ENCODE results near the gene TTN.

The TTN gene

DNA sequence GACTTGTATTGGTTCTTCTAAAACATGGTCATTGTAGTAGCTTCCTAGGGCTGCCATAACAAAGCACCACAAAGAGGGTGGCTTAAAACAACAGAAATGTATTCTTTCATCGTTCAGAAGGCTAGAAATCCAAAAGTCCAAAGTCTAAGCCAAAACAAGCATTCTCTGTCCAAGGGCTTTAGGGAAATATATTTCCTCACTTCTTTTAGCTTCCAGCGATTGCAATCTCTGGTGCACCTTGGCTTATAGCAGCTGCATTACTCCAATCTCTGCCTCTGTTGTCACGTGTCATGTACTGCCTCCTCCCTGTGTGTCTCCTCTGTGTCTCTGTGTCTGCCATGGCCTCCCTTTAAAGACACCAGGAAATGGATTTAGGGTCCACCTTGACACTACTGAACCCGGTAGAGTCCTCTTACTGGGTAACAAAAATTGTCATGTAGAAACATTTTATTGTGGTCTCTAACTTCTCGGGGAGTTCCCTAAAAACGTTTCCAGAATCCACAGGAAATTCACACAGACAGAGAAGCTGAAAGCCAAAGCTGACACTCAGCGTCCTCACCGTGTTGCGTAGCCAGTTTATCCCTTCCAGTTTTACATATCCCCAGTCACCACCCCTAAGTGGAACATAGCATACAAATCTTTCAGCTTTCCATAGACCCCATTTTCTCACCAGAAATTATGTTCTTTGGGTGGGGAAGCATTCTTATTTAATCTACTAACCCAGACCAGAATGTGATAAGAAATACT, 20.7 kb upstream of the TTN start:
- H3K4me3 Mint-ChIP-seq, result no peak overlapping the region
- peaks cover 12% of the 10 kb centered on the region for H3K9me3 Mint-ChIP-seq
- H3K27ac Mint-ChIP-seq, result no peak overlapping the region
- peaks cover 16% of the 10 kb centered on the region for H3K4me1 Mint-ChIP-seq (ENCODE audit: low read depth)
- H3K27me3 Mint-ChIP-seq, result no peaks in the 10 kb centered on the region
- peaks cover 14% of the 10 kb centered on the region for H3K36me3 Mint-ChIP-seq (ENCODE audit: low read depth)

GRCh38 chr2:178827111-178827510, 19.9 kb upstream of the TTN start:
- Mint-ChIP-seq H3K36me3 (ENCODE audit: low read depth) (peaks cover 14% of the 10 kb centered on the region), H3K27me3 (no peaks in the 10 kb centered on the region), H3K4me1 (ENCODE audit: low read depth) (peaks cover 16% of the 10 kb centered on the region), H3K9me3 (peaks cover 12% of the 10 kb centered on the region), H3K27ac (no peak overlapping the region), H3K4me3 (no peak overlapping the region)

DNA sequence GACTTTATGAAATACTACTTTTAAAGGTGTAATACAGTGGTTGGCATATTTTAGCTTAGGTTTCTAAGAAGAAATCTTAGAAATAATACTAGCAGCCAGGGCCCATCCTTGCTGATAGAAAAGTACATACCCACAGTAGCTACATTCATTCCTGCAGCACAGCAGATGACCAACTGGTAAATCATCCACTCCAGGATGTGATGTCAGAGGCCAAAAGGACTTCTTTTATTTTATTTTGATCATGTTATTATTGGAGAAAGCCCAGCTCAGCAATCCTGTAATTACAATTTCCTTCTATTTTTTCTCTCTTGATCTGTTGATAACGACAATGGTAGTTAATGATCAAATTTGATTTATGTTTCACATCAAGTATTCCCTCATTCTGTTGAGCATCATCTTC, 18.0 kb upstream of the TTN start:
- Mint-ChIP-seq H3K4me1 (ENCODE audit: low read depth) (peaks cover 15% of the 10 kb centered on the region), H3K27me3 (no peaks in the 10 kb centered on the region), H3K27ac (no peak overlapping the region), H3K9me3 (peaks cover 12% of the 10 kb centered on the region), H3K36me3 (ENCODE audit: low read depth) (peaks cover 14% of the 10 kb centered on the region), H3K4me3 (no peak overlapping the region)

- no peak overlapping the region for H3K4me3 Mint-ChIP-seq
- peaks cover 12% of the 10 kb centered on the region for H3K9me3 Mint-ChIP-seq
- peaks cover 14% of the 10 kb centered on the region for H3K36me3 Mint-ChIP-seq (ENCODE audit: low read depth)
- peaks cover 13% of the 10 kb centered on the region for H3K4me1 Mint-ChIP-seq (ENCODE audit: low read depth)
- no peak overlapping the region for H3K27ac Mint-ChIP-seq
- no peaks in the 10 kb centered on the region for H3K27me3 Mint-ChIP-seq
Observed at GRCh38 chr2:178824181-178824580, 17.0 kb upstream of the TTN start.

DNA sequence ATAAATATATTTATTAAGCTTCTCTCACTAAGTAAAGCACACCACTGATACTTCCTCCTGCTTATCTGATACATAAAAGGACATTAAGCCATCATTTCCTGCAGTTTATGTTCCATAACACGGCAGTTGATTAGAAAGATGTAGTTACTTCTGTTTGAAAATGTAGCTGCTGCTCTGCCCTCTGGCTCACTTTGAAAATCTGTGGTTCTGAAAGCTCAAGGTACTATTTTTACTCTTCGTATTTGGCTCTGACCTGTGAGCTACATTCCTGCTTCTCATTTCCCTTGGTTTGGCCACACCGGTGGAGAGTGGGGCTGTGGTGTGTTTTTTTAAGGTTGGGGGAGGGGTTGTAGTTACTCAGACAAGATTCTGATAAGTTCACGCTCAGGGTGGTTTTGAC, 12.8 kb upstream of the TTN start:
- no peaks in the 10 kb centered on the region for H3K27me3 Mint-ChIP-seq
- peaks cover 9% of the 10 kb centered on the region for H3K4me1 Mint-ChIP-seq (ENCODE audit: low read depth)
- H3K4me3 Mint-ChIP-seq, result peak overlapping the region; percentile 58
- peak overlapping the region; percentile 29 for H3K27ac Mint-ChIP-seq
- H3K36me3 Mint-ChIP-seq (ENCODE audit: low read depth), result no peaks in the 10 kb centered on the region
- no peaks in the 10 kb centered on the region for H3K9me3 Mint-ChIP-seq

DNA sequence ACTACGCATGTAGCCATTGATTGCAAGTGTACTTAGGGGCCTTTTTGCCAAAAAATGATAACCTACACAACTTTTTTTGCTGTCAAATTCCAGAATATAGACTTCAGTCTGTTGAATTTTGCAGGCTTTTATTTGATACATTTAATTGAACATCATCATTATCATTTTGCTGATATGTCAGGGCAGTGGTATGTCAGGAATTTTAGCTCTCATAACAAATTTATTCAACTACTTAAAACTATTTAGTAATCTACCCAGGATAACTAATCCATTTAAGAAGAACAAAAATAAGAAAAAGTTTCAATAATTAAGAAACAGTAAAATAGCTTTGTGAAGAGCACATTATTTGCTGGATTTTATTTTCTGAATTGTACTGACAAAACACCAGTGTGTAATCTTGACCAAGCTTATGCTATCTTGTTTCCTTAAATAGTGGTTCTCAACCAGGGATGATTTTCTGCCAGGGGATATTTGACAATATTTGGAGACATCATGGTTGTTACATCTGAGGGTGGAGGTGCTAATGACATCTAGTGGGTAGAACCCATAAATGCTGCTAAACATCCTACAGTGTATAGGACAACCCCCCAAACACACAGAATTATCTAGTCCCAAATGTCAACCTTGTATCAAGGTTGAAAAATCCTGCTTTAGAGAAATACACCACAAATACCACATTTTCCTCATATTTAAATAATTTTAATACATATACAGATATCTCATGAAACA, 12.1 kb upstream of the TTN start:
- no peak overlapping the region for H3K27ac Mint-ChIP-seq
- no peak overlapping the region for H3K4me3 Mint-ChIP-seq
- no peaks in the 10 kb centered on the region for H3K9me3 Mint-ChIP-seq
- H3K4me1 Mint-ChIP-seq (ENCODE audit: low read depth), result peaks cover 9% of the 10 kb centered on the region
- H3K27me3 Mint-ChIP-seq, result no peaks in the 10 kb centered on the region
- no peaks in the 10 kb centered on the region for H3K36me3 Mint-ChIP-seq (ENCODE audit: low read depth)

DNA sequence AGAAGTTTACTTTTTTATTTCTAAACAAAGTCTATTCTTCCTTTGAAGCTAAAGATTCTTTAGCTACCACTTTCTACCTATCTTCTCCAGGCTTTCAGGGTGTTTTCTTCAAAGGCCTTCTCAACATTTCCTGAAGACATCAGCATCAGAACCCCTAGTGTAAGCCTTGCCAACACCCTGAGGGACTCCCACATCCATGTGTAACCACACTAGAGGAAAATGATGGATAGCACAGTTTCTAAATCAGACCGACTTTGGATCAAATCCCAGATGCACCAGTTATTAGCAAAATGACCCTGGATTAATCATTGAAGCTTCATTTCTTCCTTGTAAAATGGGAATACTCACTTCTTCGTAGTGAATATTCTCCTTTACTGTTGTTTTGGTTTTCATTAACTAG, 4.7 kb upstream of the TTN start:
- no peaks in the 10 kb centered on the region for H3K36me3 Mint-ChIP-seq (ENCODE audit: low read depth)
- H3K4me1 Mint-ChIP-seq (ENCODE audit: low read depth), result no peaks in the 10 kb centered on the region
- no peaks in the 10 kb centered on the region for H3K27me3 Mint-ChIP-seq
- no peaks in the 10 kb centered on the region for H3K9me3 Mint-ChIP-seq
- H3K4me3 Mint-ChIP-seq, result no peak overlapping the region
- H3K27ac Mint-ChIP-seq, result no peak overlapping the region

- Mint-ChIP-seq H3K4me1 (ENCODE audit: low read depth) (no peaks in the 10 kb centered on the region), H3K27ac (no peak overlapping the region), H3K4me3 (no peak overlapping the region), H3K36me3 (ENCODE audit: low read depth) (no peaks in the 10 kb centered on the region), H3K9me3 (no peaks in the 10 kb centered on the region), H3K27me3 (no peaks in the 10 kb centered on the region)
Observed at GRCh38 chr2:178811045-178811444, 3.8 kb upstream of the TTN start.

GRCh38 chr2:178810422-178810821, 3.2 kb upstream of the TTN start:
- Mint-ChIP-seq H3K4me1 (ENCODE audit: low read depth) (no peaks in the 10 kb centered on the region), H3K27me3 (no peaks in the 10 kb centered on the region), H3K27ac (no peak overlapping the region)

DNA sequence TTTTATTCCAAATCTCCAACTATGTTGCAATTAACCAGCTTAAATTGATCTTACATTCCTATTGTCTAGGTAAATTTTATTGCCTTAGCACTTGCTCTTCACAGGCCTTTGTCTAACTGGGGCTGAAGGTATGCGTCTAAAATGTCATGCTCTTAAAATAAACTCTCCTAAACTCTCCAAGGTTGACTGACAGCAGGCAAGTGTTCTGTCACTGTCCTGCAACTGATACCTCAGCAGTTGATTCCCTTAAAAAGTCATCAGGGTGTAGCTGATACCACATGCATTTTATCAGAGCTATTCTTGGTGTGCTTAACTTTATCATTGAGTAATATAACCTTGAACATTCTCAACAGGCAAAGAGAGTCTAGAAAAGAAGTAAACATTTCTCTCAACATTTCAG, 680 bp downstream of the TTN start:
- no peaks in the 10 kb centered on the region for H3K27me3 Mint-ChIP-seq
- no peaks in the 10 kb centered on the region for H3K4me1 Mint-ChIP-seq (ENCODE audit: low read depth)
- H3K9me3 Mint-ChIP-seq, result no peaks in the 10 kb centered on the region
- H3K36me3 Mint-ChIP-seq (ENCODE audit: low read depth), result no peaks in the 10 kb centered on the region
- H3K27ac Mint-ChIP-seq, result no peak overlapping the region
- H3K4me3 Mint-ChIP-seq, result no peak overlapping the region

More at GRCh38 chr2:178810422-178810821, 3.2 kb upstream of the TTN start:
- H3K36me3 Mint-ChIP-seq (ENCODE audit: low read depth), result no peaks in the 10 kb centered on the region
- H3K9me3 Mint-ChIP-seq, result no peaks in the 10 kb centered on the region
- no peak overlapping the region for H3K4me3 Mint-ChIP-seq

DNA sequence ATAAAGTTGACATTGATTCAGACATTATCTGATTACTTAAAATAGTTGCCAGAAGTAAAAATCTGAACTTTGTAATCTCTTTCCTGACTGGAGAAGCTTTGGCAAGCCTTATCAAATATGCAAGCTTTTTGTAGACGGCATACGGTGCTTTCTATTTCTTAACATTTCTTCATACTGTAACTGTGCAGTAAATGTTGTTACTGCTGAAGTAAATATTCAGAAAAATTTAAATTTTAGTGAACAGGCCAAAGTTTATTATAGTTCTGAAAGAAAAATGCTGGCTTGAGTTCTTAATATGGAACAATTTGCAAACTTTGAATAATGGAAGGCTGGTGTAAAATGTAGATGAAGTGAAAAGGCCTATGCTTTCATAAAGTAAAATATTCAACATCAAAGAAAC, 1.8 kb downstream of the TTN start:
- Mint-ChIP-seq H3K4me1 (ENCODE audit: low read depth) (no peaks in the 10 kb centered on the region), H3K36me3 (ENCODE audit: low read depth) (no peaks in the 10 kb centered on the region), H3K27ac (no peak overlapping the region), H3K9me3 (no peaks in the 10 kb centered on the region), H3K27me3 (no peaks in the 10 kb centered on the region), H3K4me3 (no peak overlapping the region)

- no peaks in the 10 kb centered on the region for H3K9me3 Mint-ChIP-seq
- H3K36me3 Mint-ChIP-seq (ENCODE audit: low read depth), result no peaks in the 10 kb centered on the region
- H3K4me3 Mint-ChIP-seq, result no peak overlapping the region
- no peak overlapping the region for H3K27ac Mint-ChIP-seq
- H3K4me1 Mint-ChIP-seq (ENCODE audit: low read depth), result no peaks in the 10 kb centered on the region
- H3K27me3 Mint-ChIP-seq, result no peaks in the 10 kb centered on the region
Observed at GRCh38 chr2:178804791-178805190, 2.4 kb downstream of the TTN start.

GRCh38 chr2:178800510-178800909, 6.7 kb downstream of the TTN start:
- H3K4me3 Mint-ChIP-seq, result no peak overlapping the region
- no peaks in the 10 kb centered on the region for H3K9me3 Mint-ChIP-seq
- H3K27ac Mint-ChIP-seq, result no peak overlapping the region
- H3K27me3 Mint-ChIP-seq, result no peaks in the 10 kb centered on the region
- peaks cover 5% of the 10 kb centered on the region for H3K36me3 Mint-ChIP-seq (ENCODE audit: low read depth)
- H3K4me1 Mint-ChIP-seq (ENCODE audit: low read depth), result no peaks in the 10 kb centered on the region

GRCh38 chr2:178799305-178799704, 7.9 kb downstream of the TTN start:
- Mint-ChIP-seq H3K36me3 (ENCODE audit: low read depth) (peaks cover 5% of the 10 kb centered on the region), H3K4me3 (no peak overlapping the region), H3K4me1 (ENCODE audit: low read depth) (no peaks in the 10 kb centered on the region), H3K9me3 (no peaks in the 10 kb centered on the region), H3K27me3 (no peaks in the 10 kb centered on the region), H3K27ac (no peak overlapping the region)

DNA sequence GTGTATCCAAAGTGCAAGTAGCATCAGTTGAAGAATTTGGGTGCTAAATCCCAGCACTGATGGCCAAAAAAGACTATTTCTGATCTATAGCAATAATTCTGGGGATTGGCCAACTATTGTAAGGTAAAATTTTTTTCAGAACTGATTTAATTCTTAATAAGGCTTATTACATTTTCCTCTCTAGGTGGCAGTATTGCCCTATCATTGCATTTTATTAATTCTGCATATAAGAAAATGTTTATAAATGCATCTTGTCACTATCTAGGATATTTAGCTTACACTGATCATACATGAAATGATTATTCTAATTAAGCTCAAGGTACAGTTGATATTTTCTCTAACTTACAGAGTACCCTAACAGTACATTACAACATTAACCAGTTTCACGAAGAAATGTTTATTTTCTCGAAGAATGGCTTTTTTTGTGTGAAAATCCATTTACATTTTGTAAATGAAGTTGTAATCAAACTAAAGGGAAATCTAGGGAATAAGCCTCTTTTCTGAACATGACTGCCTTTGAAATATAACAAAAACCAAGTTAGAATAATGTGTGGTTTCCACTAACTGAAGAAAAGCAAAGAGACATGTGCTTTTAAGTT, 11.0 kb downstream of the TTN start:
- no peaks in the 10 kb centered on the region for H3K9me3 Mint-ChIP-seq
- no peak overlapping the region for H3K27ac Mint-ChIP-seq
- H3K4me3 Mint-ChIP-seq, result no peak overlapping the region
- peaks cover 11% of the 10 kb centered on the region for H3K36me3 Mint-ChIP-seq (ENCODE audit: low read depth)
- no peaks in the 10 kb centered on the region for H3K4me1 Mint-ChIP-seq (ENCODE audit: low read depth)
- H3K27me3 Mint-ChIP-seq, result no peaks in the 10 kb centered on the region
